ENCODE results near the gene CAB39. TPM values are rescaled to one million over a fixed set of nuclear protein-coding genes. Genes with fewer than 3 reads are reported as not detected.

CAB39 gene
- total and polyA plus RNA-seq, 2 donors (not counting 3 experiments of a cell fraction or from before 2014, with no cell fraction given): 25.7 to 53.7 TPM

GRCh38 chr2:230767862-230768388 is 55.3 kb downstream of the CAB39 start:
- Histone ChIP-seq H3K27ac (ENCODE audit: insufficient read depth, low read depth, low read length) (no peak overlapping the region), H3K9ac (replicated peaks; ENCODE audit: extremely low read depth, insufficient read depth, low read length) (no peak overlapping the region), H4K20me1 (replicated peaks; ENCODE audit: control insufficient read depth, extremely low read depth, insufficient read depth, low read length) (no peaks in the 10 kb centered on the region), H3K27me3 (ENCODE audit: control insufficient read depth in 2 of 2, insufficient read depth in 2 of 2, low read length in 2 of 2) (no peaks in the 10 kb centered on the region), H3K4me2 (ENCODE audit: insufficient read depth, low read length) (no peak overlapping the region), H3K9me1 (replicated peaks; ENCODE audit: control insufficient read depth, extremely low read depth, insufficient read depth, low read length) (no peaks in the 10 kb centered on the region), H2AFZ (ENCODE audit: low read depth, low read length) (no peak overlapping the region), H3K4me3 (replicated peaks in 1 of 3; ENCODE audit: insufficient read depth in 1 of 3, low read depth in 1 of 3, low read length in 3 of 3) (no peak overlapping the region), H3K4me1 (ENCODE audit: control insufficient read depth, extremely low read depth, insufficient read depth, low read length) (peaks cover 27% of the 10 kb centered on the region), H3K36me3 (ENCODE audit: control insufficient read depth in 2 of 2, extremely low read depth in 1 of 2, insufficient read depth in 2 of 2, low read length in 2 of 2) (no peaks in the 10 kb centered on the region), H3K9me3 (replicated peaks; ENCODE audit: control insufficient read depth, insufficient read depth, low read length) (no peaks in the 10 kb centered on the region), H3K79me2 (ENCODE audit: control insufficient read depth, insufficient read depth, low read length) (peaks cover 26% of the 10 kb centered on the region)
- intact Hi-C loops (cut with micrococcal nuclease) (loop anchor here (2.0 kb wide), 1 partner anchor 55 kb away; the partner anchor contains the start of gene CAB39), dilution Hi-C loops (cut with MboI; ENCODE audit: extremely low pct_ligation_motif_present, low sequenced_read_pairs) (no loop called here)
- POLR2A ChIA-PET: no interaction called here
- no peak for DNase-seq (ENCODE audit: low read depth, low spot score)
- TF ChIP-seq POLR2A (IDR thresholded peaks at IDR 0.05; ENCODE audit: low read depth, low read length): no peak
- TF ChIP-seq MAX (IDR thresholded peaks at IDR 0.05; ENCODE audit: insufficient read depth, insufficient read length): no peak
- FAIRE-seq: no peak
- BruUV-seq (replicated peaks): no TSS peak
- CTCF ChIA-PET: interaction anchor here (1.9 to 2.0 kb wide), 2 partner anchors 26 to 31 kb away, joined by 4 to 6 read pairs; no protein-coding TSS in a partner anchor

GRCh38 chr2:230770804-230771203 is 58.2 kb downstream of the CAB39 start:
- Histone ChIP-seq H4K20me1 (replicated peaks; ENCODE audit: control insufficient read depth, extremely low read depth, insufficient read depth, low read length) (no peaks in the 10 kb centered on the region), H3K36me3 (ENCODE audit: control insufficient read depth in 2 of 2, extremely low read depth in 1 of 2, insufficient read depth in 2 of 2, low read length in 2 of 2) (no peaks in the 10 kb centered on the region), H3K9ac (replicated peaks; ENCODE audit: extremely low read depth, insufficient read depth, low read length) (no peak overlapping the region), H3K4me2 (ENCODE audit: insufficient read depth, low read length) (no peak overlapping the region), H3K27ac (ENCODE audit: insufficient read depth, low read depth, low read length) (no peak overlapping the region), H2AFZ (ENCODE audit: low read depth, low read length) (no peak overlapping the region), H3K27me3 (ENCODE audit: control insufficient read depth in 2 of 2, insufficient read depth in 2 of 2, low read length in 2 of 2) (no peaks in the 10 kb centered on the region), H3K9me3 (replicated peaks; ENCODE audit: control insufficient read depth, insufficient read depth, low read length) (no peaks in the 10 kb centered on the region), H3K4me3 (replicated peaks in 1 of 3; ENCODE audit: insufficient read depth in 1 of 3, low read depth in 1 of 3, low read length in 3 of 3) (no peak overlapping the region), H3K4me1 (ENCODE audit: control insufficient read depth, extremely low read depth, insufficient read depth, low read length) (peaks cover 31% of the 10 kb centered on the region), H3K79me2 (ENCODE audit: control insufficient read depth, insufficient read depth, low read length) (peaks cover 41% of the 10 kb centered on the region), H3K9me1 (replicated peaks; ENCODE audit: control insufficient read depth, extremely low read depth, insufficient read depth, low read length) (no peaks in the 10 kb centered on the region)
- no TSS peak for BruUV-seq (replicated peaks)
- dilution Hi-C loops (cut with MboI; ENCODE audit: extremely low pct_ligation_motif_present, low sequenced_read_pairs): no loop called here
- ChIA-PET POLR2A (no interaction called here), CTCF (interaction anchor here (1.2 to 1.6 kb wide), 3 partner anchors 11 to 54 kb away, joined by 3 to 4 read pairs (median 3); no protein-coding TSS in a partner anchor)
- TF ChIP-seq POLR2A (IDR thresholded peaks at IDR 0.05; ENCODE audit: low read depth, low read length): no peak
- no peak for TF ChIP-seq GATA2 (IDR thresholded peaks at IDR 0.05; ENCODE audit: insufficient read depth, insufficient read length, low read depth, low read length)
- TF ChIP-seq JUN (IDR thresholded peaks at IDR 0.05; ENCODE audit: borderline replicate concordance, insufficient read depth, insufficient read length, low read depth): no peak
- no peak for TF ChIP-seq EZH2 (IDR thresholded peaks at IDR 0.05; ENCODE audit: borderline replicate concordance, low read depth, low read length, severe bottlenecking)
- TF ChIP-seq MYC (IDR thresholded peaks at IDR 0.05; ENCODE audit: low read depth, low read length): no peak
- TF ChIP-seq POLR2AphosphoS5 (IDR thresholded peaks at IDR 0.05; ENCODE audit: insufficient read depth, low read depth, low read length): no peak
- TF ChIP-seq, protein P1, sequence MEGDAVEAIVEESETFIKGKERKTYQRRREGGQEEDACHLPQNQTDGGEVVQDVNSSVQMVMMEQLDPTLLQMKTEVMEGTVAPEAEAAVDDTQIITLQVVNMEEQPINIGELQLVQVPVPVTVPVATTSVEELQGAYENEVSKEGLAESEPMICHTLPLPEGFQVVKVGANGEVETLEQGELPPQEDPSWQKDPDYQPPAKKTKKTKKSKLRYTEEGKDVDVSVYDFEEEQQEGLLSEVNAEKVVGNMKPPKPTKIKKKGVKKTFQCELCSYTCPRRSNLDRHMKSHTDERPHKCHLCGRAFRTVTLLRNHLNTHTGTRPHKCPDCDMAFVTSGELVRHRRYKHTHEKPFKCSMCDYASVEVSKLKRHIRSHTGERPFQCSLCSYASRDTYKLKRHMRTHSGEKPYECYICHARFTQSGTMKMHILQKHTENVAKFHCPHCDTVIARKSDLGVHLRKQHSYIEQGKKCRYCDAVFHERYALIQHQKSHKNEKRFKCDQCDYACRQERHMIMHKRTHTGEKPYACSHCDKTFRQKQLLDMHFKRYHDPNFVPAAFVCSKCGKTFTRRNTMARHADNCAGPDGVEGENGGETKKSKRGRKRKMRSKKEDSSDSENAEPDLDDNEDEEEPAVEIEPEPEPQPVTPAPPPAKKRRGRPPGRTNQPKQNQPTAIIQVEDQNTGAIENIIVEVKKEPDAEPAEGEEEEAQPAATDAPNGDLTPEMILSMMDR (IDR thresholded peaks at IDR 0.05; ENCODE audit: extremely low read depth in 1 of 2, insufficient read depth in 1 of 2, low read depth in 1 of 2, low read length in 2 of 2): no peak
- no peak for TF ChIP-seq FOS (IDR thresholded peaks at IDR 0.05; ENCODE audit: borderline replicate concordance, insufficient read depth, low read length)
- TF ChIP-seq MAX (IDR thresholded peaks at IDR 0.05; ENCODE audit: insufficient read depth, insufficient read length): no peak
- intact Hi-C loops (cut with micrococcal nuclease): no loop called here
- FAIRE-seq (no peak), DNase-seq (ENCODE audit: low read depth, low spot score) (no peak)

Data from endothelial cell of umbilical vein (primary cell).